Calu3 (cell line): ENCODE results near the gene ZNF880. TPM values are rescaled to one million over a fixed set of nuclear protein-coding genes. Genes with fewer than 3 reads are reported as not detected.

Source experiments
- Bru-seq: library from RNA; stranded (reverse); fragments of 400-500 nt; gene quantifications from one replicate; lab custom pipeline; 2021; lab: Mats Ljungman, UMichigan
- BruChase-seq, 2 experiments: library from RNA; stranded (reverse); fragments of 400-500 nt; gene quantifications; one replicate each; lab custom pipeline; 2021; lab: Mats Ljungman, UMichigan
- BruUV-seq: library from RNA; stranded (reverse); fragments of 400-500 nt; replicated peaks from 2 replicates; lab custom pipeline; 2021; lab: Mats Ljungman, UMichigan
- CTCF ChIA-PET: fragments of 300-600 bp; sonication (Branson Sonifier 250); formaldehyde crosslinking; loops from one replicate; lab custom pipeline; 2022; ENCODE audit warnings: antibody characterized with exemption; lab: Charles Lee
- DNase-seq: peaks from one replicate; pipeline ENCODE4 v3.0.0; 2022
- H3K27ac Mint-ChIP-seq: one replicate; pipeline ENCODE4 v1.8.0; 2022; ENCODE audit warnings: mixed read lengths; ENCODE audit not compliant: unreplicated experiment
- H3K27me3 Mint-ChIP-seq: one replicate; pipeline ENCODE4 v1.8.0; 2022; ENCODE audit warnings: mixed read lengths; ENCODE audit not compliant: unreplicated experiment
- H3K36me3 Mint-ChIP-seq: one replicate; pipeline ENCODE4 v1.8.0; 2022; ENCODE audit warnings: mild to moderate bottlenecking, moderate library complexity, mixed read lengths; ENCODE audit not compliant: insufficient read depth, unreplicated experiment
- H3K4me1 Mint-ChIP-seq: one replicate; pipeline ENCODE4 v1.8.0; 2022; ENCODE audit warnings: mild to moderate bottlenecking, low read depth, mixed read lengths; ENCODE audit not compliant: unreplicated experiment
- H3K4me3 Mint-ChIP-seq: one replicate; pipeline ENCODE4 v1.8.0; 2022; ENCODE audit warnings: mild to moderate bottlenecking, low read depth, moderate library complexity, mixed read lengths; ENCODE audit not compliant: unreplicated experiment
- H3K9me3 Mint-ChIP-seq: one replicate; pipeline ENCODE4 v1.8.0; 2022; ENCODE audit warnings: low read depth, mixed read lengths; ENCODE audit not compliant: unreplicated experiment
- intact Hi-C: fragments of 100-400 bp; cut with micrococcal nuclease; formaldehyde crosslinking; loops from one replicate; pipeline ENCODE4 v1.10.0; 2022; ENCODE audit not compliant: unreplicated experiment
- long read RNA-seq: library from polyadenylated mRNA; stranded (forward); transcript quantifications from one replicate; pipeline ENCODE4 v2.0.0, GENCODE V29; 2022
- total RNA-seq: library from RNA; stranded (reverse); gene quantifications from 2 replicates; pipeline ENCODE4 v1.2.3, GENCODE V29; 2022
- TF ChIP-seq, protein P1 (sequence below): fragments of 200-600 bp; IDR thresholded peaks from one replicate; pipeline ENCODE4 v1.8.0; 2022; ENCODE audit warnings: antibody characterized with exemption; ENCODE audit not compliant: unreplicated experiment

The ZNF880 gene
- total RNA-seq (not detected in 2 replicates), Bru-seq, nascent RNA (not detected), BruChase-seq, experiment 1, labeled RNA remaining after a 6-hour chase (not detected), BruChase-seq, experiment 2, labeled RNA remaining after a 2-hour chase (percentile 5 among the genes with signal in this experiment)
- long read RNA-seq, result 0 reads

DNA sequence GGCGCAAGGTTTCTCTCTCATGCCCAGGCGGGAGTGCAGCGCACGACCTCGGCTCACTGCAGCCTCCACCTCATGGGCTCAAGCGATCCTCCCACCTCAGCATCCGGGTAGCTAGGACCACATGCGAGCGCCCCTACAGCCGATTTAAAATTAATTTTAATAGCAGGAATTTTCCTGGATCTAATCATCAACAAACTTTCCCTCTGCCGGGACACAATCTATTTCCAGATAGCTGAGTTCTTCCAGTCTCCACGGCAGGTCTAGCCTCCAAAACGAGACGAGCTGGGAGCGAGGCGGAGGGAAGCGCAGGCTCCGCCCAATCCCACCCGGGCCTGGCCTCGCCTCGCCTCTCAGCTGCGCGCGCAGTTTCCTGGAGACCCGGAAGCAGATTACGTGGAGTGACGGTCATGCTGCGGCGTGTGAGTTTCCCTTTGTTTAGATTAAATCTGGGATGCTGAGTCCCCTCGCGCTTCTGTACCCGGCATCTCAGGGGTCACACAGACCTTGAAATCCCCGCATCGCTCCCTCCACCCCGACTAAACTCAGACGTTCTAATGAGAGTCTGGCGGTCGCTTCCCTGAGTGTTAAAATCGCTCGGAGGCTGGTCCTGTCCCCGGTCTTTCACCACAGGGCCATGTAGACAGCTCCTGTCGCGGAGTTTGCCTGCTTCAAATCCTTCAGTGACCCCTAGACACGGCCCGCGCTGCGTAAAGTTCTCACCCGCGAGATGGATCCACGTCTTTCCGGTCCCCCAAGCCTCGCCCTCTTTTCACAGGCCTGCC is at the start of gene ZNF880:
Gene ZNF880, plus strand, starts transcription at position 365 of the 782 bp plus-strand sequence. Its CDS starts 43 bp downstream, at position 408.
- Mint-ChIP-seq H3K9me3 (peaks cover 16% of the 10 kb centered on the region), H3K4me3 (no peak within 1 kb of the TSS), H3K27me3 (no peaks in the 10 kb centered on the region), H3K4me1 (no peaks in the 10 kb centered on the region), H3K36me3 (no peaks in the 10 kb centered on the region), H3K27ac (no peak within 1 kb of the TSS)
- CTCF ChIA-PET, result no interaction called here
- no TSS peak for BruUV-seq
- intact Hi-C loops, result no loop called here
- TF ChIP-seq, protein P1, sequence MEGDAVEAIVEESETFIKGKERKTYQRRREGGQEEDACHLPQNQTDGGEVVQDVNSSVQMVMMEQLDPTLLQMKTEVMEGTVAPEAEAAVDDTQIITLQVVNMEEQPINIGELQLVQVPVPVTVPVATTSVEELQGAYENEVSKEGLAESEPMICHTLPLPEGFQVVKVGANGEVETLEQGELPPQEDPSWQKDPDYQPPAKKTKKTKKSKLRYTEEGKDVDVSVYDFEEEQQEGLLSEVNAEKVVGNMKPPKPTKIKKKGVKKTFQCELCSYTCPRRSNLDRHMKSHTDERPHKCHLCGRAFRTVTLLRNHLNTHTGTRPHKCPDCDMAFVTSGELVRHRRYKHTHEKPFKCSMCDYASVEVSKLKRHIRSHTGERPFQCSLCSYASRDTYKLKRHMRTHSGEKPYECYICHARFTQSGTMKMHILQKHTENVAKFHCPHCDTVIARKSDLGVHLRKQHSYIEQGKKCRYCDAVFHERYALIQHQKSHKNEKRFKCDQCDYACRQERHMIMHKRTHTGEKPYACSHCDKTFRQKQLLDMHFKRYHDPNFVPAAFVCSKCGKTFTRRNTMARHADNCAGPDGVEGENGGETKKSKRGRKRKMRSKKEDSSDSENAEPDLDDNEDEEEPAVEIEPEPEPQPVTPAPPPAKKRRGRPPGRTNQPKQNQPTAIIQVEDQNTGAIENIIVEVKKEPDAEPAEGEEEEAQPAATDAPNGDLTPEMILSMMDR, result no peak
- no peak for DNase-seq

DNA sequence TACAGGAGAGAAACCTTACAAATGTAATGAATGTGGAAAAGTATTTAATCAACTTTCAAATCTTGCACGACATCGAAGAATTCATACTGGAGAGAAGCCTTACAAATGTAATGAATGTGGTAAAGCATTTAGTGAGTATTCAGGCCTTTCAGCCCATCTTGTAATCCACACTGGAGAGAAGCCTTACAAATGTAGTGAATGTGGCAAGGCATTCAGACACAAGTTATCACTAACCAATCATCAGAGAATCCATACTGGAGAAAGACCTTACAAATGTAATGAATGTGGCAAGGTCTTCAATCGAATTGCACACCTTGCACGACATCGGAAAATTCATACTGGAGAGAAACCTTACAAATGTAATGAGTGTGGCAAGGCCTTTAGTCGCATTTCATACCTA is 47.3 kb upstream of the ZNF880 start:
- CTCF ChIA-PET, result no interaction called here
- H3K9me3 Mint-ChIP-seq, result peaks cover 24% of the 10 kb centered on the region
- no peaks in the 10 kb centered on the region for H3K27me3 Mint-ChIP-seq
- no peak overlapping the region for H3K4me3 Mint-ChIP-seq
- peaks cover 10% of the 10 kb centered on the region for H3K36me3 Mint-ChIP-seq
- intact Hi-C loops, result no loop called here
- no peak for DNase-seq
- H3K4me1 Mint-ChIP-seq, result no peaks in the 10 kb centered on the region
- H3K27ac Mint-ChIP-seq, result no peak overlapping the region
- BruUV-seq, result no TSS peak
- TF ChIP-seq, protein P1, result no peak

DNA sequence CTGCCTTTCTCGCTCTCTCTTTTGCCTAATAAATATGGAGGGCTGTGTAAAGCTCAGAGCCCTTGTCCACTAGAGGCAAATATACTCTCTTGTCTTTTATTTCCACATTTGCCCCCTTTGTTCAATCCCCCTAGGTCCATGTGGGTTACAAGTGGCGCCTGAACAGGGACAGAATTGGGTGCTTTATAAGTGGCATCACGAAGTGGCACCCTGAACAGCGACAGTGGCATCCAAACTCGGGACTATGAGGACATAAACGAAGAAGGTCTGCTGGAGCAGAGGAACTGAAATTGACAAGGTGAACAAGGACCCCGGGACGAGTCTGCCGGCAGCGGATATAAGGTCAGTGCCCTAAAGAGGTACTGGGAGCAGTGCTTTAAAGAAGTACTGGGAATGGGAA is 38.0 kb upstream of the ZNF880 start:
- no peak for DNase-seq
- TF ChIP-seq, protein P1, result no peak
- CTCF ChIA-PET, result no interaction called here
- no peaks in the 10 kb centered on the region for H3K27me3 Mint-ChIP-seq
- BruUV-seq, result no TSS peak
- no peak overlapping the region for H3K27ac Mint-ChIP-seq
- no peak overlapping the region for H3K4me3 Mint-ChIP-seq
- peaks cover 21% of the 10 kb centered on the region for H3K9me3 Mint-ChIP-seq
- H3K36me3 Mint-ChIP-seq, result no peaks in the 10 kb centered on the region
- intact Hi-C loops, result no loop called here
- H3K4me1 Mint-ChIP-seq, result no peaks in the 10 kb centered on the region

DNA sequence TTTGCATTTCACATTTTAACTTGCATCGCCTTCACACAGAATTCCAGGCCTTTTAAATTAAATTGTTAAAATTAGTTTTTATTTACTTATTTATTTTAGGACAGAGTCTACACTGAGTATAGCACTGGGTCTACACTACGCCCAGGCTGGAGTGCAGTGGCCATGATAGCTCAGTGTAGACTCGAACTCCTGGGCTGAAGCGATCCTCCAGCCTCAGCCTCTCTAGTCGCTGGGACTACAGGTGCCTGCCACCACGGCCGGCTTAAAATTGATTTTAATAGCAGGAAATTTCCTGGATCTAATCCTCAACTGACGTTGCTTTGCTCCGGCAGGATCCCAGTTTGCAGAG is 34.0 kb upstream of the ZNF880 start:
- no peak overlapping the region for H3K4me3 Mint-ChIP-seq

More for the DNA sequence above, 34.0 kb upstream of the ZNF880 start:
- no peaks in the 10 kb centered on the region for H3K36me3 Mint-ChIP-seq
- H3K27me3 Mint-ChIP-seq, result no peaks in the 10 kb centered on the region
- BruUV-seq, result no TSS peak
- H3K27ac Mint-ChIP-seq, result no peak overlapping the region
- DNase-seq, result no peak
- TF ChIP-seq, protein P1, result no peak
- intact Hi-C loops, result no loop called here
- no peaks in the 10 kb centered on the region for H3K4me1 Mint-ChIP-seq
- CTCF ChIA-PET, result no interaction called here
- H3K9me3 Mint-ChIP-seq, result peaks cover 30% of the 10 kb centered on the region
